GM21528 (cell line): ENCODE measurements around the gene AKIRIN1.
A peak's percentile ranks its signal among the peaks of the same experiment; 100 is the strongest.
"Not testable (repeated sequence)": the region's sequence is repeated elsewhere in the genome, so short reads cannot be mapped to it uniquely, and the experiment has no call there.

ENCODE experiments used
- ATAC-seq: cut with Tn5 transposase; IDR thresholded peaks from one replicate; pipeline ENCODE4 v1.9.1; 2021; ENCODE audit warnings: mild to moderate bottlenecking, moderate library complexity; ENCODE audit not compliant: unreplicated experiment, low FRiP score

Gene AKIRIN1

GRCh38 chr1:38990738-38991637 lies at the start of gene AKIRIN1:
Gene AKIRIN1, plus strand, starts transcription at chr1:38991276. Its CDS starts 105 bp downstream, at chr1:38991381.
- peak; percentile 93 for ATAC-seq

GRCh38 chr1:38941527-38942019 lies 49.5 kb upstream of the AKIRIN1 start, which contains the start of gene RHBDL2:
Gene RHBDL2, minus strand, starts transcription at chr1:38941830. Its CDS starts 22,618 bp downstream, at chr1:38919212.
- no peak for ATAC-seq

- no peak for ATAC-seq
Observed at GRCh38 chr1:38942664-38943428, 48.2 kb upstream of the AKIRIN1 start.

DNA sequence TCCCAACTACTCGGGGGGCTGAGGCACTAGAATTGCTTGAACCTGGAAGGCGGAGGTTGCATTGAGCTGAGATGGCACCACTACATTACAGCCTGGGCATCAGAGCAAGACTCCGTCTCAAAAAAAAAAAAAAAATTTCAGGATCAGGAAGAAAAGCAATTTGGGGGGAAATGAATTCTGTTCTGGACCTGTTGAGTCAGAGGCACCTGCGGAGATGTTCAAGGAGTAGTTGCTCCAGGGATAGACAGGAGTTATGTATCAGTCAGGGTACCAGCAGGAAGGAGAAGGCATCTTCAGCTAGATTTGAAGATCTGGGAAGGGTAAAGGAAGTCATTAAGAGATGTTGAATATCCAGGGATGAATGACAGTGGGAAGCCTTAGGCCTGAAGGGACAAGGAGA lies 46.5 kb upstream of the AKIRIN1 start:
- ATAC-seq = no peak

DNA sequence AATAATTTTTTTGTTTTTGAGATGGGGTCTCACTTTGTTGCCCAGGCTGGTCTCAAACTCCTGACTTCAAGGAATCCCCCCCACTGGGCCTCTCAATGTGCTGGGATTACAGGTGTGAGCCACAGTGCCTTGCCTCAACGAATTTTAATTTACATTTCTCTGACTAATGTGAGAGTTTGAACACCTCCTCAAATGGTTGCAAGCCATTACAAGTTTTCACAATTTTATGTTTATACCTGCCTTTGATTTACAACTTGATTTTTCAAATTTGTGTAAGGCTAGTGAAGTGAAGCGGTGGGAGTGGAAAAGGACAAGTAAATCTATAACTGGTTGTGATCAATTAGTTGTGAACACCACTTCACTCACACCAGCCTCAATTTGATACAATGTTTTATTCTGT lies 40.5 kb upstream of the AKIRIN1 start:
- ATAC-seq = no peak

GRCh38 chr1:38953433-38953860 lies 37.6 kb upstream of the AKIRIN1 start:
- ATAC-seq = no peak

DNA sequence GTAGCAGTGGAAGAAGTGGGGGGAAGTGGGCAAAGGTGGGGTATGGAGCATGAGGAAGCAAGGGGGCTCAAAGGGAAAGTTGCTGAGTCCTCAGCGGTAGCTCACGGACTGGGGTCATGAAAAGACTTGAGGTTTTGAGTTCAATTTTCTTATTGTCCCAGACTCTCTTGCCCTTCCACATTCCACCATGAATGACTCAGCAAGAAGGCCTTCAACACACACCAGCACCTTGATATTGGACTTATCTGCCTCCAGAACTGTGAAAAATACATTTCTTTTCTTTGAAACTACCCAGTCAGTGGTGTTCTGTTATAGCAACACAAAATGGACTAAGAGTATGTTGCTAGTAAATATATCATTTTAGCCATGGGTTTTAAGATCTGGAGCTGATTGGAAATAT lies 32.1 kb upstream of the AKIRIN1 start:
- ATAC-seq = no peak

- no peak for ATAC-seq
Observed at GRCh38 chr1:38962113-38962512, 29.0 kb upstream of the AKIRIN1 start.

GRCh38 chr1:38962560-38962959 lies 28.5 kb upstream of the AKIRIN1 start:
- no peak for ATAC-seq

GRCh38 chr1:38964140-38964548 lies 26.9 kb upstream of the AKIRIN1 start:
- ATAC-seq = no peak

DNA sequence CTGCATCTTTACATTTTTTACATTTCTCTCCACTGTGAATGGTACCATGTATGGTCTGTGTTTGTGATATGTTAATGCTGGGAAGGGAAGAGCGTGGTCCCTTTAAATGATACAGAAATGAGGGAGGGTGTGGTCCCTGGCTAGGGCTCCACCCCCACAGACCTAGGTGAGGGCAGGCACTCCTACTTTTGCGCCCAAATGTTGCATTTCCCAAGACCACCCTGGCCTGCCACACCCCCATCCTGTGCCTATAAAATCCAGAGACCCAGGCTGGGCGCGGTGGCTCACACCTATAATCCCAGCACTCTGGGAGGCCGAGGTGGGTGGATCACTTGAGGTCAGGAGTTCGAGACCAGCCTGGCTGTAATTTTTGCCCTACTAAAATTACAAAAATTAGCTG lies 17.9 kb upstream of the AKIRIN1 start:
- not testable (repeated sequence) for ATAC-seq

DNA sequence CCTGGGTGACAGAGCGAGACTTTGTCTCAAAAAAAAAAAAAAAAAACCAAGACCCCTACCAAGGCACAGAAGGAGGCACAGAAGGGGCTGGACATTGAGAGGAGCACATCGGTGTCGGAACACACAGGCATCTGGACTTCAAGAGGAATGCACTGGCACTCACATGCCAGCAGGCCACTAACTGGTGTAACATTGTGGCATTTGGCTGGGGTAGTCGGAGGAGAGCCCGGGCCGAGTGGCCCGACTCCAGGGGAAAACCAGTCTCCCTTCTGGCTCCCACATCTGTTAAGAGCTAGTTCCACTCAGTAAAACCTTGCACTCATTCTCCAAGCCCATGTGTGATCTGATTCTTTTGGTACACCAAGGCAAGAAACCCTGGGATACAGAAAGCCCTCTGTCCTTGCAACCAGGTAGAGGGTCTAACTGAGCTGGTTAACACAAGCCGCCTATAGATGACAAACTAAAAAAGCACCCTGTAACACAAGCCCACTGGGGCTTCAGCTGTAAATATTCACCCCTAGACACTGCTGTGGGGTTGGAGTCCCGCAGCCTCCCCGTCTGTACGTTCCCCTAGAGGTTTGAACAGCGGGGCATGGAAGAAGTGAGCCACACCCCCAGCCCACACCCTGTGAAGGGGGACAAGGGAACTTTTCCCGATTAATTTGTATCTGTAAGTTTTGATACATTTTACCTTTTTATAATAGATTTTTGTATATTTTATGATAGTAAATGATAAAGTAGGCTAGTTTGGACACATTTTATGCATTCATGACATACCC lies 17.2 kb upstream of the AKIRIN1 start:
- no peak for ATAC-seq

DNA sequence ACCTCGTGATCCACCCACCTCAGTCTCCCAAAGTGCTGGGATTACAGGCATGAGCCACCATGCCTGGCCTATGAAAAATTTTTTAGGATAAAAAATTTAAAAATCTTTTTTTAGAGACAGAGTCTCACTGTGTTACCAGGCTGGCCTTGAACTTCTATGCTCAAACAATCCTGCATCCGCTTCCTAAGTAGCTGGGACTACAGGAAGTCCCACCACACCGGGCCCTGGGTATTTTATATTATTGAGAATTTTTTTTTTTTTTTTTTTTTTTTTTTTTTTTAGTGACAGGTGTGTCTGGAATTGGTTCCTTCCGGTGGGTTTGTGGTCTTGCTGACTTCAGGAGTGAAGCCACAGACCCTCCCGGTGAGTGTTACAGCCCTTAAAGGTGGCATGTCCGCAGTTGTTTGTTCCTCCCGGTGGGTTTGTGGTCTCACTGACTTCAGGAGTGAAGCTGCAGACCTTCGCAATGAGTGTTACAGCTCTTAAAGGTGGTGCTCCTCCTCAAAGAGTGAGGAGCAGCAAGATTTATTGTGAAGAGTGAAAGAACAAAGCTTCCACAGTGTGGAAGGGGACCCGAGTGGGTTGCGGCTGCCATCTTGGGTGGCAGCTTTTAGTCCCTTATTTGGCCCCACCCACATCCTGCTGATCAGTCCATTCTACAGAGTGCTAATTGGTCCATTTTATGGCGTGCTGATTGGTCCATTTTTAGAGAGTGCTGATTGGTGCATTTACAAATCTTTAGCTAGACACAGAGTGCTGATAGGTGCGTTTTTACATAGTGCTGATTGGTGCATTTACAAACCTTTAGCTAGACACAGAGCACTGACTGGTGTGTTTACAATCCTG lies 13.5 kb upstream of the AKIRIN1 start:
- not testable (repeated sequence) for ATAC-seq

- not testable (repeated sequence) for ATAC-seq
Observed at GRCh38 chr1:38978245-38978542, 12.9 kb upstream of the AKIRIN1 start.

GRCh38 chr1:38979380-38979779 lies 11.7 kb upstream of the AKIRIN1 start:
- ATAC-seq = not testable (repeated sequence)

- ATAC-seq = no peak
Observed at GRCh38 chr1:38989979-38990378, 1.1 kb upstream of the AKIRIN1 start.

GRCh38 chr1:38990386-38990737 lies 714 bp upstream of the AKIRIN1 start:
- peak; percentile 4 for ATAC-seq

GRCh38 chr1:38991638-38992411 lies 749 bp downstream of the AKIRIN1 start:
- ATAC-seq = peak; percentile 12
